MM.1S (cell line): ENCODE measurements around the gene MFF.
"Not testable (repeated sequence)": the region's sequence is repeated elsewhere in the genome, so short reads cannot be mapped to it uniquely, and the experiment has no call there.

Source experiments
- DNase-seq: peaks from one replicate; pipeline ENCODE4 v3.0.0-alpha.2; 2015
- H2AFZ ChIP-seq: fragments of 300-600 bp; sonication (generic); 2 replicates; pipeline ENCODE4 v1.6.0; 2016; ENCODE audit warnings: antibody characterized with exemption, low read length
- H3F3A ChIP-seq: fragments of 300-600 bp; sonication (generic); 2 replicates; pipeline ENCODE4 v1.6.1; 2016; ENCODE audit warnings: mild to moderate bottlenecking, antibody characterized with exemption, low read length, moderate library complexity, mixed read lengths; ENCODE audit not compliant: insufficient read depth
- H3K27ac ChIP-seq: fragments of 300-600 bp; sonication (generic); 2 replicates; pipeline ENCODE4 v1.5.1; 2016; ENCODE audit warnings: mild to moderate bottlenecking, low read length
- H3K27me3 ChIP-seq: fragments of 300-600 bp; sonication (generic); replicated peaks from 2 replicates; pipeline ENCODE4 v1.6.0; 2016; ENCODE audit warnings: low read length; ENCODE audit not compliant: insufficient read depth
- H3K36me3 ChIP-seq: fragments of 300-600 bp; sonication (generic); replicated peaks from 2 replicates; pipeline ENCODE4 v1.6.1; 2016; ENCODE audit warnings: mild to moderate bottlenecking, low read length, mixed read lengths; ENCODE audit not compliant: insufficient read depth
- H3K4me1 ChIP-seq: fragments of 300-600 bp; sonication (generic); 2 replicates; pipeline ENCODE4 v1.6.1; 2016; ENCODE audit warnings: low read length, mixed read lengths
- H3K4me2 ChIP-seq: fragments of 300-600 bp; sonication (generic); 2 replicates; pipeline ENCODE4 v1.6.0; 2016; ENCODE audit warnings: low read depth, low read length
- H3K4me3 ChIP-seq: fragments of 300-600 bp; sonication (generic); 2 replicates; pipeline ENCODE4 v1.5.1; 2016; ENCODE audit warnings: low read length, mixed read lengths
- H3K79me2 ChIP-seq: fragments of 300-600 bp; sonication (generic); 2 replicates; pipeline ENCODE4 v1.6.1; 2016; ENCODE audit warnings: mixed run types, low read length, mixed read lengths
- H3K9ac ChIP-seq: fragments of 300-600 bp; sonication (generic); 2 replicates; pipeline ENCODE4 v1.6.1; 2016; ENCODE audit warnings: low read length, mixed read lengths
- H3K9me2 ChIP-seq: fragments of 300-600 bp; sonication (generic); replicated peaks from 2 replicates; pipeline ENCODE4 v1.6.1; 2016; ENCODE audit warnings: mild to moderate bottlenecking, low read length, mixed read lengths; ENCODE audit not compliant: insufficient read depth
- H3K9me3 ChIP-seq: fragments of 300-600 bp; sonication (generic); replicated peaks from 2 replicates; pipeline ENCODE4 v1.6.1; 2016; ENCODE audit warnings: mild to moderate bottlenecking, low read length, mixed read lengths; ENCODE audit not compliant: insufficient read depth
- H4K20me1 ChIP-seq: fragments of 300-600 bp; sonication (generic); 2 replicates; pipeline ENCODE4 v1.6.1; 2016; ENCODE audit warnings: mild to moderate bottlenecking, low read length, moderate library complexity, mixed read lengths; ENCODE audit not compliant: insufficient read depth
- CTCF ChIP-seq: fragments of 300-600 bp; sonication (generic); IDR thresholded peaks from 2 replicates; pipeline ENCODE4 v1.5.1; 2016; ENCODE audit warnings: antibody characterized with exemption, low read length, mixed read lengths
- EZH2 ChIP-seq: fragments of 300-600 bp; sonication (generic); optimal IDR thresholded peaks from 2 replicates; pipeline ENCODE3; 2017; ENCODE audit warnings: low read depth, mild to moderate bottlenecking, antibody characterized with exemption, low read length, mixed read lengths
- EZH2phosphoT487 ChIP-seq: fragments of 300-600 bp; sonication (generic); IDR thresholded peaks from 2 replicates; pipeline ENCODE4 v1.6.1; 2018; ENCODE audit warnings: antibody characterized with exemption, low read length

MFF gene

GRCh38 chr2:227378371-227378782 is 53.3 kb downstream of the MFF start:
- Histone ChIP-seq H3K36me3 (no peaks in the 10 kb centered on the region), H2AFZ (no peak overlapping the region), H3K4me1 (no peaks in the 10 kb centered on the region), H3K9me2 (no peaks in the 10 kb centered on the region), H3K27ac (no peak overlapping the region), H3K27me3 (no peaks in the 10 kb centered on the region), H3K9ac (no peak overlapping the region), H3K9me3 (no peaks in the 10 kb centered on the region), H3F3A (no peaks in the 10 kb centered on the region), H3K79me2 (no peaks in the 10 kb centered on the region), H3K4me3 (no peak overlapping the region), H3K4me2 (no peak overlapping the region), H4K20me1 (no peaks in the 10 kb centered on the region)
- TF ChIP-seq EZH2phosphoT487 (no peak), EZH2 (no peak), CTCF (no peak)
- no peak for DNase-seq

- Histone ChIP-seq H3K79me2 (no peaks in the 10 kb centered on the region), H3K4me1 (no peaks in the 10 kb centered on the region), H3K4me2 (no peak within 1 kb of the TSS), H3K9ac (no peak within 1 kb of the TSS), H2AFZ (no peak within 1 kb of the TSS), H3F3A (no peaks in the 10 kb centered on the region), H3K36me3 (no peaks in the 10 kb centered on the region), H3K27me3 (no peaks in the 10 kb centered on the region), H3K9me3 (no peaks in the 10 kb centered on the region), H4K20me1 (no peaks in the 10 kb centered on the region), H3K27ac (no peak within 1 kb of the TSS), H3K4me3 (no peak within 1 kb of the TSS), H3K9me2 (no peaks in the 10 kb centered on the region)
- DNase-seq = no peak
- no peak for TF ChIP-seq EZH2
- TF ChIP-seq EZH2phosphoT487 = no peak
- no peak for TF ChIP-seq CTCF
Measured at GRCh38 chr2:227379095-227379494, 54.0 kb downstream of the MFF start, which contains the start of gene TM4SF20. TSS of gene TM4SF20 (minus strand) at chr2:227379306. CDS start at chr2:227379268, 38 bp downstream.

GRCh38 chr2:227382241-227382835 is 57.3 kb downstream of the MFF start:
- not testable (repeated sequence) for H3K79me2 ChIP-seq, H2AFZ ChIP-seq, H3K4me2 ChIP-seq, H3K4me1 ChIP-seq, H3K27ac ChIP-seq, DNase-seq, H3K9ac ChIP-seq, H3F3A ChIP-seq, H3K9me2 ChIP-seq, H3K9me3 ChIP-seq, H3K4me3 ChIP-seq, H4K20me1 ChIP-seq, H3K36me3 ChIP-seq, H3K27me3 ChIP-seq

GRCh38 chr2:227383686-227384085 is 58.6 kb downstream of the MFF start:
- Histone ChIP-seq H3F3A (no peaks in the 10 kb centered on the region), H3K27me3 (no peaks in the 10 kb centered on the region), H3K36me3 (no peaks in the 10 kb centered on the region), H4K20me1 (no peaks in the 10 kb centered on the region), H3K9me2 (no peaks in the 10 kb centered on the region), H2AFZ (no peak overlapping the region), H3K27ac (no peak overlapping the region), H3K79me2 (no peaks in the 10 kb centered on the region), H3K9ac (no peak overlapping the region), H3K4me2 (no peak overlapping the region), H3K4me3 (no peak overlapping the region), H3K4me1 (no peaks in the 10 kb centered on the region), H3K9me3 (no peaks in the 10 kb centered on the region)
- no peak for TF ChIP-seq CTCF
- no peak for DNase-seq
